H1 (cell line): ENCODE measurements around the gene PSKH1. TPM values are rescaled to one million over a fixed set of nuclear protein-coding genes. Genes with fewer than 3 reads are reported as not detected.

ENCODE experiments used
- CTCF ChIA-PET: fragments of 300-600 bp; sonication (Branson Sonifier 250); formaldehyde crosslinking; loops from one replicate; lab custom pipeline; 2021; ENCODE audit not compliant: partially characterized antibody; lab: Charles Lee
- POLR2A ChIA-PET: fragments of 300-600 bp; sonication (Branson Sonifier 250); formaldehyde crosslinking; loops from one replicate; lab custom pipeline; 2021; ENCODE audit warnings: inconsistent platforms; ENCODE audit not compliant: partially characterized antibody; lab: Charles Lee
- DNase-seq, 2 experiments: peaks; one replicate each; pipeline versions ENCODE4 v3.0.0 to v3.0.0-alpha.2; 2010 to 2022; ENCODE audit warnings: low spot score in 2 of 2, low read depth in 1 of 2, mixed read lengths in 1 of 2
- FAIRE-seq: peaks from 2 replicates; lab custom pipeline; 2011; peaks lifted over from hg19 to GRCh38; lab: Jason Lieb, UNC
- H2AFZ ChIP-seq: 2 replicates; pipeline ENCODE4 v1.8.1; 2012; ENCODE audit warnings: low read length, inconsistent platforms
- H2AK5ac ChIP-seq: 2 replicates; pipeline ENCODE4 v1.6.1; 2013; ENCODE audit warnings: low read depth, low read length
- H2BK120ac ChIP-seq: replicated peaks from 2 replicates; pipeline ENCODE3; 2013; ENCODE audit warnings: low read depth, low read length, inconsistent platforms
- H2BK12ac ChIP-seq: 2 replicates; pipeline ENCODE4 v1.6.1; 2013; ENCODE audit warnings: low read depth, low read length
- H2BK15ac ChIP-seq: 2 replicates; pipeline ENCODE4 v1.6.1; 2013; ENCODE audit warnings: low read length
- H2BK20ac ChIP-seq: 2 replicates; pipeline ENCODE4 v1.6.1; 2013; ENCODE audit warnings: low read length
- H2BK5ac ChIP-seq: 2 replicates; pipeline ENCODE4 v1.6.1; 2013; ENCODE audit warnings: low read depth, low read length
- H3K14ac ChIP-seq: 2 replicates; pipeline ENCODE4 v1.6.1; 2013; ENCODE audit warnings: inconsistent platforms; ENCODE audit not compliant: insufficient read length
- H3K18ac ChIP-seq: 2 replicates; pipeline ENCODE4 v1.6.1; 2013; ENCODE audit warnings: low read length; ENCODE audit errors: extremely low read depth
- H3K23ac ChIP-seq: 2 replicates; pipeline ENCODE4 v1.6.1; 2013; ENCODE audit warnings: inconsistent platforms; ENCODE audit not compliant: insufficient read length
- H3K23me2 ChIP-seq: 2 replicates; pipeline ENCODE4 v1.6.1; 2013; ENCODE audit warnings: low read depth, low read length
- H3K27ac ChIP-seq: 2 replicates; pipeline ENCODE4 v1.6.1; 2011; ENCODE audit warnings: low read depth, low read length, inconsistent platforms
- H3K27me3 ChIP-seq, 4 experiments: replicated peaks in 1 of 4; 1 replicate in 1 of 4; 2 replicates in 3 of 4; pipeline versions ENCODE4 v1.6.1 to v1.8.1; 2011 to 2013; ENCODE audit warnings: low read length in 3 of 4, mild to moderate bottlenecking in 3 of 4, inconsistent platforms in 2 of 4, mixed read lengths in 2 of 4, moderate library complexity in 1 of 4; ENCODE audit not compliant: control insufficient read depth in 3 of 4, insufficient read depth in 3 of 4; ENCODE audit errors: extremely low read depth in 1 of 4
- H3K36me3 ChIP-seq, 4 experiments: 2 replicates each; pipeline versions ENCODE4 v1.6.1 to v1.8.1; 2011 to 2013; ENCODE audit warnings: mild to moderate bottlenecking in 4 of 4, low read length in 3 of 4, moderate library complexity in 2 of 4, control low read depth in 1 of 4, inconsistent platforms in 1 of 4; ENCODE audit not compliant: insufficient read depth in 4 of 4, control insufficient read depth in 2 of 4
- H3K4ac ChIP-seq: replicated peaks from 2 replicates; pipeline ENCODE3; 2013; ENCODE audit warnings: low read length, low read depth, mixed read lengths, inconsistent platforms; ENCODE audit not compliant: insufficient read length
- H3K4me1 ChIP-seq, 4 experiments: replicated peaks in 1 of 4; 1 replicate in 1 of 4; 2 replicates in 3 of 4; pipeline versions ENCODE4 v1.6.1 to v1.8.1; 2011 to 2013; ENCODE audit warnings: low read length in 3 of 4, inconsistent platforms in 2 of 4, mixed read lengths in 1 of 4; ENCODE audit not compliant: insufficient read depth in 4 of 4, control insufficient read depth in 3 of 4
- H3K4me2 ChIP-seq, 2 experiments: 2 replicates each; pipeline versions ENCODE4 v1.6.1 to v1.8.1; 2011 to 2013; ENCODE audit warnings: low read depth in 2 of 2, low read length in 2 of 2, control low read depth in 1 of 2, inconsistent platforms in 1 of 2, mild to moderate bottlenecking in 1 of 2; ENCODE audit not compliant: insufficient read depth in 1 of 2
- H3K4me3 ChIP-seq, 4 experiments: fragments of 200-600, 300-600 bp in 1 of 4; sonication (generic), shearing (Covaris generic), sonication (Bioruptor Twin) in 1 of 4; 2 replicates each; pipeline versions ENCODE4 v1.5.1 to v1.8.1; 2011 to 2016; ENCODE audit warnings: low read length in 4 of 4, low read depth in 3 of 4, control low read depth in 2 of 4, inconsistent platforms in 2 of 4, mild to moderate bottlenecking in 2 of 4, mixed read lengths in 1 of 4, moderate library complexity in 1 of 4; ENCODE audit not compliant: insufficient read depth in 2 of 4; ENCODE audit errors: extremely low read depth in 1 of 4
- H3K56ac ChIP-seq: replicated peaks from 2 replicates; pipeline ENCODE3; 2013; ENCODE audit warnings: low read depth, mild to moderate bottlenecking, mixed read lengths, low read length, inconsistent platforms; ENCODE audit not compliant: insufficient read length
- H3K79me1 ChIP-seq: 2 replicates; pipeline ENCODE4 v1.6.1; 2013; ENCODE audit warnings: low read depth, low read length, control low read depth
- H3K79me2 ChIP-seq, 2 experiments: 2 replicates each; pipeline versions ENCODE4 v1.6.1 to v1.8.1; 2012 to 2013; ENCODE audit warnings: low read length in 2 of 2, mild to moderate bottlenecking in 2 of 2, inconsistent platforms in 1 of 2; ENCODE audit not compliant: insufficient read depth in 2 of 2, control insufficient read depth in 1 of 2
- H3K9ac ChIP-seq, 4 experiments: replicated peaks in 1 of 4; 1 replicate in 1 of 4; 2 replicates in 3 of 4; pipeline versions ENCODE4 v1.6.1 to v1.8.1; 2011 to 2013; ENCODE audit warnings: low read depth in 3 of 4, low read length in 3 of 4, control low read depth in 2 of 4, mild to moderate bottlenecking in 2 of 4, moderate library complexity in 2 of 4, inconsistent platforms in 1 of 4; ENCODE audit errors: extremely low read depth in 1 of 4
- H3K9me3 ChIP-seq, 2 experiments: 2 replicates each; pipeline versions ENCODE4 v1.6.1 to v1.8.1; 2012 to 2013; ENCODE audit warnings: mild to moderate bottlenecking in 2 of 2, moderate library complexity in 2 of 2, control low read depth in 1 of 2, inconsistent platforms in 1 of 2, low read depth in 1 of 2, low read length in 1 of 2, mixed read lengths in 1 of 2; ENCODE audit not compliant: insufficient read depth in 2 of 2
- H4K20me1 ChIP-seq, 2 experiments: replicated peaks in 1 of 2; 2 replicates each; pipeline versions ENCODE3 to v1.8.1; 2011 to 2013; ENCODE audit warnings: inconsistent platforms in 2 of 2, low read length in 2 of 2, mild to moderate bottlenecking in 1 of 2; ENCODE audit not compliant: insufficient read depth in 2 of 2, control insufficient read depth in 1 of 2
- H4K5ac ChIP-seq: 2 replicates; pipeline ENCODE4 v1.6.1; 2013; ENCODE audit warnings: low read length, low read depth, mixed read lengths, inconsistent platforms; ENCODE audit not compliant: insufficient read length
- H4K8ac ChIP-seq: 2 replicates; pipeline ENCODE4 v1.8.0; 2013; ENCODE audit warnings: mild to moderate bottlenecking, moderate library complexity, low read length, inconsistent platforms; ENCODE audit not compliant: insufficient read depth; ENCODE audit errors: extremely low read depth
- H4K91ac ChIP-seq: replicated peaks from 2 replicates; pipeline ENCODE3; 2013; ENCODE audit warnings: low read length, mixed read lengths, inconsistent platforms; ENCODE audit not compliant: insufficient read length
- WGBS, 2 experiments: shearing (Covaris generic) in 1 of 2; methylation state at CpG; one replicate each; pipeline versions ENCODE4 v1.1.6 to v1.1.7; 2013 to 2015; ENCODE audit warnings: low lambda C conversion rate in 2 of 2, mixed read lengths in 2 of 2, inconsistent platforms in 1 of 2, low coverage in 1 of 2, missing lambda C conversion rate in 1 of 2; ENCODE audit not compliant: insufficient replicate concordance in 2 of 2, insufficient coverage in 1 of 2, insufficient read length in 1 of 2; ENCODE audit errors: extremely low coverage in 1 of 2, missing lambda C conversion rate in 1 of 2; 5-methylcytosine and 5-hydroxymethylcytosine counted together
- polyA plus RNA-seq, 7 experiments: library from polyadenylated mRNA; depleted of rRNA in 3 of 7; stranded (reverse) in 5 of 7; unstranded in 2 of 7; fragments of >200 nt in 5 of 7; fragments of 200-250 nt in 2 of 7; gene quantifications; 1 replicate in 5 of 7; 2 replicates in 1 of 7; 4 replicates in 1 of 7; pipeline versions ENCODE4 v1.2.1 to v1.2.3, GENCODE V29; 2011 to 2013; ENCODE audit warnings: missing spikeins in 2 of 7, mixed read lengths in 2 of 7
- total RNA-seq: library from RNA; stranded (reverse); fragmentation: NEBNext Ultra II Directional; extraction: Animal tissue kit (Norgen Biotek cat#: 25700); gene quantifications from 2 replicates; pipeline ENCODE4 v1.2.1, GENCODE V29; 2021

PSKH1 gene
- total and polyA plus RNA-seq, 2 of the 8 experiments (the other 6 are each of a cell fraction or from before 2014, with no cell fraction given), result 24.8 to 51.0 TPM

- H3K23ac ChIP-seq, result no peak overlapping the region
- no peaks in the 10 kb centered on the region for H3K27me3 ChIP-seq
- no peak overlapping the region for H3K56ac ChIP-seq
- H3K9ac ChIP-seq, result no peak overlapping the region
- H3K14ac ChIP-seq, result no peak overlapping the region
- H3K79me2 ChIP-seq, result no peaks in the 10 kb centered on the region
- no peak overlapping the region for H2BK12ac ChIP-seq
- H3K4me3 ChIP-seq, result no peak overlapping the region
- no peak overlapping the region for H2AK5ac ChIP-seq
- no peak overlapping the region for H3K4me2 ChIP-seq
- ChIA-PET CTCF (interaction anchor here (1.1 to 27.1 kb wide), 6 partner anchors 9 to 146 kb away, joined by 3 to 623 read pairs (median 4); partner anchors contain the start of genes EDC4, NRN1L, PSKH1 and SLC12A4), POLR2A (interaction anchor here (0.6 to 8.5 kb wide), 4 partner anchors 9 to 18 kb away, joined by 3 to 47 read pairs (median 9); partner anchors contain the start of gene PSMB10)
- no peak overlapping the region; the same call in 1 of the 2 replicates for H4K8ac ChIP-seq
- H2BK120ac ChIP-seq, result no peak overlapping the region
- H2BK5ac ChIP-seq, result no peak overlapping the region
- no peak overlapping the region for H3K18ac ChIP-seq
- no peak for FAIRE-seq
- DNase-seq, result no peak
- H3K36me3 ChIP-seq, result peaks cover 12 to 59% (median 26%) of the 10 kb centered on the region in 4 experiments
- H3K23me2 ChIP-seq, result peaks cover 3% of the 10 kb centered on the region; the same call in 1 of the 2 replicates
- no peak overlapping the region for H3K4ac ChIP-seq
- no peaks in the 10 kb centered on the region for H3K9me3 ChIP-seq
- H2BK15ac ChIP-seq, result no peak overlapping the region
- H2BK20ac ChIP-seq, result no peak overlapping the region
- peaks cover 9 to 32% of the 10 kb centered on the region in 2 experiments for H4K20me1 ChIP-seq
- H3K4me1 ChIP-seq, result no peaks in the 10 kb centered on the region; a peak in 1 of 7 replicates
- no peak overlapping the region for H4K91ac ChIP-seq
- peaks cover 2% of the 10 kb centered on the region; the same call in 1 of the 2 replicates for H3K79me1 ChIP-seq
- H2AFZ ChIP-seq, result no peak overlapping the region
- H4K5ac ChIP-seq, result no peak overlapping the region
- H3K27ac ChIP-seq, result no peak overlapping the region
- WGBS, 2 experiments, result 93% methylated on average over 15 of the region's 15 CpGs; no CpG with 5 or more reads in 1 of the 2 experiments
These were observed 55.0 kb downstream of the PSKH1 start for GRCh38 chr16:67948015-67948414.
